ENCODE measurements around the gene CA10.

GRCh38 chr17:51904379-51904778 is 254.1 kb downstream of the CA10 start:
- TF ChIP-seq CTCF (IDR thresholded peaks at IDR 0.05): no peak
- TF ChIP-seq POLR2A (IDR thresholded peaks at IDR 0.05): no peak
- no peak for TF ChIP-seq POLR2AphosphoS5 (IDR thresholded peaks at IDR 0.05)
- TF ChIP-seq EP300 (IDR thresholded peaks at IDR 0.05): no peak
